Upper lobe of left lung (tissue), 6 donors: Measurements from ENCODE around the gene PLPP7. TPM values are rescaled to one million over a fixed set of nuclear protein-coding genes. Genes with fewer than 3 reads are reported as not detected.

ENCODE experiments used
- ATAC-seq, 2 donors: fragments of 200-7000 bp; cut with Tn5 transposase; one replicate each; pipeline ENCODE4 v1.9.1; 2022; ENCODE audit warnings: mild to moderate bottlenecking in 2 of 2, moderate library complexity in 2 of 2; ENCODE audit not compliant: low FRiP score in 2 of 2
- DNase-seq, 2 donors: peaks; one replicate each; pipeline ENCODE4 v3.0.0-alpha.2; 2019 to 2020
- H3K27ac ChIP-seq, 4 donors: fragments of 200-600 bp; sonication (generic); one replicate each; pipeline ENCODE4 v1.5.1; 2016 to 2019
- H3K27me3 ChIP-seq, 4 donors: fragments of 200-600 bp; sonication (generic); one replicate each; pipeline ENCODE4 v1.5.1; 2017 to 2019
- H3K36me3 ChIP-seq, 4 donors: fragments of 200-600 bp; sonication (generic); one replicate each; pipeline ENCODE4 v1.5.1; 2016 to 2019
- H3K4me1 ChIP-seq, 4 donors: fragments of 200-600 bp; sonication (generic); one replicate each; pipeline ENCODE4 v1.5.1; 2018 to 2019
- H3K4me3 ChIP-seq, 4 donors: fragments of 200-600 bp; sonication (generic); one replicate each; pipeline ENCODE4 v1.5.1; 2017 to 2019; ENCODE audit warnings: mild to moderate bottlenecking in 2 of 4, moderate library complexity in 1 of 4
- H3K9me3 ChIP-seq, 4 donors: fragments of 200-600 bp; sonication (generic); one replicate each; pipeline ENCODE4 v1.5.1; 2018 to 2019
- EP300 ChIP-seq, 4 donors: sonication (generic); formaldehyde crosslinking; IDR thresholded peaks; one replicate each; pipeline ENCODE4 v1.5.1; 2017; ENCODE audit warnings: antibody characterized with exemption in 4 of 4, control low read depth in 2 of 4
- POLR2A ChIP-seq, 4 donors: fragments of 450-650 bp; IDR thresholded peaks; one replicate each; pipeline ENCODE4 v1.5.1; 2016 to 2017; ENCODE audit warnings: antibody characterized with exemption in 4 of 4, mild to moderate bottlenecking in 2 of 4
- POLR2AphosphoS5 ChIP-seq, 2 donors: sonication (generic); formaldehyde crosslinking; IDR thresholded peaks; one replicate each; pipeline ENCODE4 v1.5.1; 2017; ENCODE audit warnings: antibody characterized with exemption in 2 of 2
- WGBS, 2 donors: methylation state at CpG; one replicate each; pipeline ENCODE4 v1.1.5; 2017 to 2018; 5-methylcytosine and 5-hydroxymethylcytosine counted together
- total RNA-seq, 6 donors: library from RNA; depleted of rRNA in 4 of 6; stranded (reverse); fragments of >200 nt in 4 of 6; gene quantifications; one replicate each; pipeline versions ENCODE4 v1.1.0 to v1.2.1, GENCODE V29; 2016 to 2021
- TF ChIP-seq, protein P1 (sequence below), 6 experiments: fragments of 450-650 bp in 4 of 6; fragments of 200-600 bp in 2 of 6; sonication (generic) in 2 of 6; IDR thresholded peaks; one replicate each; pipeline ENCODE4 v1.5.1; 2016 to 2019; ENCODE audit warnings: antibody characterized with exemption in 6 of 6
- donor health status: DM: no; HTN: no; CAD: no; lungs with moderate emphysema.
- donor health status: DM: no; HTN: yes; CAD: no; lungs with severe emphysema.

The PLPP7 gene
- total RNA-seq, 6 donors from 2014 or later: 0.76 to 3.2 (median 1.6) TPM

DNA sequence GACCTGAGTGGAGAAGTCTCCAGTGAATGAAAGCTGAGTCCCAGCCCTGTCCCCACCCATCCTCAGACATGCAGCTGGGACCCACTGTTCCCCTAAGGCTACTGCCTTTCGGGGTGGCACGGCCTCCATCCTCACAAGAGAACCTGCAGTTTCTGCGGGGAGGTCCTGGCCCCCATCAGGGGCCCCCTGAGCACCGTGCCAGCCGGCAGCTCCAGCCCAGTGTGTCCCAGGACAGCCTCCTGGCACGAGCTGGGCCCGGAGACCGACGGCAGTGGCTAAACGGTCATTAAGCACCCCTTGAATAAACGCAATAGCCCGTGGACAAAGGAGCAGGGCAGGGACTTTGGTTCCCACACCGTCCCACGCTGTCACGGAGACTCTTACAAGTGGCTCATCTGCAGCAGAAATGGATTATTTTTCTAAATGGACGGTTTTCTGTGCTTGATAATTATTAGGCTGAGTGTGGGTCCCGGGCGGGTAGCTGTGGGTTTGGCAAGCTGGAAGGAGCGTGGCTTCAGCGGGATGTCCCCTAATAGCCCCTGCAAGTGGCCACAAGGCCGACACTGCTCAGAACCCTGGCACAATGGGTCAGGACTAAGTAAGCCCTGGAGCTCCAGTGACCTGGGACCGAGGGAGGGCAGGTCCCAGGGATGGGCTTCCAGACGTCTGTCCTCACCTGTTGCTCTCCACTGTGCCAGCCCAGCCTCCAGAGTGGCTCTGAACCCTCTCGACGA lies 30.7 kb upstream of the PLPP7 start:
- WGBS, 2 donors: 82 to 85% methylated on average over 13 to 25 of the region's 25 CpGs
- Histone ChIP-seq H3K4me3 (no peak overlapping the region), H3K27ac (peak overlapping the region in 1 of 4 donors; percentile 86), H3K36me3 (peaks cover 7 to 32% (median 22%) of the 10 kb centered on the region in 4 donors), H3K4me1 (peaks cover 29 to 53% (median 37%) of the 10 kb centered on the region in 4 donors), H3K9me3 (no peaks in the 10 kb centered on the region), H3K27me3 (no peaks in the 10 kb centered on the region)
- TF ChIP-seq EP300 (IDR thresholded peaks at IDR 0.05): no peak
- no peak for TF ChIP-seq POLR2AphosphoS5 (IDR thresholded peaks at IDR 0.05)
- no peak for TF ChIP-seq POLR2A (IDR thresholded peaks at IDR 0.05)
- TF ChIP-seq, protein P1, sequence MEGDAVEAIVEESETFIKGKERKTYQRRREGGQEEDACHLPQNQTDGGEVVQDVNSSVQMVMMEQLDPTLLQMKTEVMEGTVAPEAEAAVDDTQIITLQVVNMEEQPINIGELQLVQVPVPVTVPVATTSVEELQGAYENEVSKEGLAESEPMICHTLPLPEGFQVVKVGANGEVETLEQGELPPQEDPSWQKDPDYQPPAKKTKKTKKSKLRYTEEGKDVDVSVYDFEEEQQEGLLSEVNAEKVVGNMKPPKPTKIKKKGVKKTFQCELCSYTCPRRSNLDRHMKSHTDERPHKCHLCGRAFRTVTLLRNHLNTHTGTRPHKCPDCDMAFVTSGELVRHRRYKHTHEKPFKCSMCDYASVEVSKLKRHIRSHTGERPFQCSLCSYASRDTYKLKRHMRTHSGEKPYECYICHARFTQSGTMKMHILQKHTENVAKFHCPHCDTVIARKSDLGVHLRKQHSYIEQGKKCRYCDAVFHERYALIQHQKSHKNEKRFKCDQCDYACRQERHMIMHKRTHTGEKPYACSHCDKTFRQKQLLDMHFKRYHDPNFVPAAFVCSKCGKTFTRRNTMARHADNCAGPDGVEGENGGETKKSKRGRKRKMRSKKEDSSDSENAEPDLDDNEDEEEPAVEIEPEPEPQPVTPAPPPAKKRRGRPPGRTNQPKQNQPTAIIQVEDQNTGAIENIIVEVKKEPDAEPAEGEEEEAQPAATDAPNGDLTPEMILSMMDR (IDR thresholded peaks at IDR 0.05): no peak
- ATAC-seq (no peak), DNase-seq (peak in 1 of 2 donors; percentile 60)

DNA sequence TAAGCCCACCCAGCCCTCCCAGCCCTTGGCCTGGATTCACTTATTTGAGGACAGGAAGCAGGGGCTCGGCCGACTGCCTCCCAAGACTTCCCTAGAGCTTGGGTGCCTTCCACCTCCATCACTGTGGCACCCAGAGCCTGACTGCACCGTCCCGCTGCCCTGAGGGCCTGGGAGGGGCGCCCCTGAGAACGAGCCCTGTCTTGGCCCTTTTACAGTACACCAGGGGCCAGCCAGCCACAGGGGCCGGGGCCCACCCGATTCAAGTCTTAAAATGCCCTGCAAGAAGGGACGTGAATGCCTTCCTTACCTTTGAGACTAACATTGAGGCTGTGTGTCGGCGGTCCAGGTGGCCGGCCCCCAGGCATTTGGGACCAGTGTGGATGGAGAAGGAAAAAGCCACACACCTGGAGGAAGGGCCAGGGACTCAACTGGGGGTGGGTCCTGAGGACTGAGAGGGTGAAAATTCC lies 30.1 kb upstream of the PLPP7 start:
- no peak for ATAC-seq
- 96 to 98% methylated on average over 9 to 11 of the region's 12 CpGs for WGBS, 2 donors

DNA sequence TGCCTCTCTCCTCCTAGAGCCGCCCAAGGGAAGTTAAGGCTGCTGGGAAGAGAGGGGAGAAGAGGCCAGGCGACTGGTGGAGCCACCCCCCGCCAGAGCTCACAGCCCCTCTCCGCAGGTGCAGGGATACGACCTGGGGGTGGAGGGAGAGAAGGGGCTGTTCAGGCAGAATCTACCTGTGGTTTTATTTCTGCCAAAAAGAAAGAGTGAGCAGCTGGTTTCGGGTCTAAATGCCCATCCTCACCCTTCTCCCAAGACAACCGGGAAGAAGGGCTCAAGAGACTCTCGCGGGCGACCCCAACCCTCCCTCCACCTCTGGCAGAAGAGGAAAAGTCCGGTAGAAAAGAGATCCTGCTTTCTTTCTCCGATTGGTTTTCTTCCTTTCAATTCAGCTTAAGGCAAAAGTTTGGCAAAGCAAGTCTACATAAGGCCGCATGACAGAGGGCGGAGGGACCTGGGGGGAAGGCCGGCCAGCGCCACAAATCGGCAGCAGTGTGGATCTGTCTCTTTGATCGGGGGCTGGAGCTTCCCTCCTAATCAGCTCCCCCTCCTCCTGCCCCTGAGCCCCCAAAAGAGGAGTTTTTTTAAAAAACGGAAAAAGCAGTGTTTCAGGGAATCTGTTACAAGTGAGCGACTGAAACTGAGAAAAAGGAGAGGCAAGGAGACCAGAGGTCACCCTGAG lies 29.5 kb upstream of the PLPP7 start:
- Histone ChIP-seq H3K4me1 (peaks cover 24 to 47% (median 32%) of the 10 kb centered on the region in 4 donors), H3K27me3 (no peaks in the 10 kb centered on the region), H3K27ac (no peak overlapping the region), H3K4me3 (no peak overlapping the region), H3K9me3 (no peaks in the 10 kb centered on the region), H3K36me3 (peaks cover 7 to 32% (median 22%) of the 10 kb centered on the region in 4 donors)
- no peak for TF ChIP-seq EP300 (IDR thresholded peaks at IDR 0.05)
- TF ChIP-seq POLR2AphosphoS5 (IDR thresholded peaks at IDR 0.05): no peak
- TF ChIP-seq, protein P1 (IDR thresholded peaks at IDR 0.05): no peak
- no peak for TF ChIP-seq POLR2A (IDR thresholded peaks at IDR 0.05)
- WGBS, 2 donors: 84 to 91% methylated on average over 20 of the region's 20 CpGs
- DNase-seq (no peak), ATAC-seq (no peak)

More for the DNA sequence above, 30.1 kb upstream of the PLPP7 start:
- H3K27me3 ChIP-seq: no peaks in the 10 kb centered on the region
- no peak overlapping the region for H3K4me3 ChIP-seq
- H3K27ac ChIP-seq: no peak overlapping the region
- H3K36me3 ChIP-seq: peaks cover 7 to 32% (median 22%) of the 10 kb centered on the region in 4 donors
- DNase-seq: peak in 1 of 2 donors; percentile 65
- TF ChIP-seq POLR2AphosphoS5 (IDR thresholded peaks at IDR 0.05) (no peak), POLR2A (IDR thresholded peaks at IDR 0.05) (no peak), EP300 (IDR thresholded peaks at IDR 0.05) (no peak)
- TF ChIP-seq, protein P1 (IDR thresholded peaks at IDR 0.05): no peak
- H3K4me1 ChIP-seq: peaks cover 27 to 51% (median 35%) of the 10 kb centered on the region in 4 donors
- H3K9me3 ChIP-seq: no peaks in the 10 kb centered on the region

DNA sequence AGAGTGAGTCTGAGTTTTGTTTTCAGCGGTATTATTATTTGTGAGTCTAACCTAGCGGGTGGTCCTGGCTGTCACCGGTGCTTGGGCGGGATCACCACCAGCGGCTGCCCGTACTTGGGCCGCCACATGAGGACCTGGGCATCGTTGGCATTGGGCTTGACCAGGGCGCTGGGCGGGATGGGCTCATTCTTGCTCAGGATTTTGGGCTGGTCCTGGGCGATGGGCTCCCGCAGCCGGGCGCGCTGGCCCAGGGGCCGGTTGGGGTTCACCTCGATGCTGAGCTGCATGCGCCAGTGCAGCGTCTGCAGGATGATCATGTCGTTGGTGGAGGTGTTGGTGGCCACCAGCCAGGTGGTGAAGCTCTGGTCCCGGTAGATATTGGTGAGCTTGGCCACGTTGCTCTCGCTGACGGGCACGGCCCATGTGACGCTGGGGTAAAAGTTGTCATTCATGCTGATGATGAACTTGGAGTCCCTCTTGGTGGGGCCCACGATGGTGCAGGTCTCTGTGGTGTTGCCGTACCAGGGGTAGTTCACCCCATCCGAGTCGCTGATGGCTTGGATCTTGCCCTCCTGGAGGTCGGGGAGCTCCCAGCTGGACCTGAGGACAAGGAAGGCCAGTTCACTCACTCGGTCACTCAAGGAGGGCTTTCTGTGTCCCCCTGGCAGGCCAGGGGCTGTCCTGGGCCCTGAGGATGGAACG lies 28.6 kb upstream of the PLPP7 start:
- TF ChIP-seq, protein P1 (IDR thresholded peaks at IDR 0.05): no peak
- TF ChIP-seq EP300 (IDR thresholded peaks at IDR 0.05): no peak
- no peak for TF ChIP-seq POLR2AphosphoS5 (IDR thresholded peaks at IDR 0.05)
- TF ChIP-seq POLR2A (IDR thresholded peaks at IDR 0.05): no peak
- peak in 1 of 2 donors; percentile 77 for DNase-seq

More for the DNA sequence above, 28.6 kb upstream of the PLPP7 start:
- H3K27me3 ChIP-seq: no peaks in the 10 kb centered on the region
- H3K4me1 ChIP-seq: peaks cover 23 to 45% (median 29%) of the 10 kb centered on the region in 4 donors
- WGBS, 2 donors: 95% methylated on average over 12 to 29 of the region's 33 CpGs
- H3K9me3 ChIP-seq: no peaks in the 10 kb centered on the region
- ATAC-seq: no peak
- no peak overlapping the region for H3K27ac ChIP-seq
- no peak overlapping the region for H3K4me3 ChIP-seq
- peaks cover 7 to 32% (median 22%) of the 10 kb centered on the region in 4 donors for H3K36me3 ChIP-seq
